ENCODE measurements around the gene WWOX.

The WWOX gene

DNA sequence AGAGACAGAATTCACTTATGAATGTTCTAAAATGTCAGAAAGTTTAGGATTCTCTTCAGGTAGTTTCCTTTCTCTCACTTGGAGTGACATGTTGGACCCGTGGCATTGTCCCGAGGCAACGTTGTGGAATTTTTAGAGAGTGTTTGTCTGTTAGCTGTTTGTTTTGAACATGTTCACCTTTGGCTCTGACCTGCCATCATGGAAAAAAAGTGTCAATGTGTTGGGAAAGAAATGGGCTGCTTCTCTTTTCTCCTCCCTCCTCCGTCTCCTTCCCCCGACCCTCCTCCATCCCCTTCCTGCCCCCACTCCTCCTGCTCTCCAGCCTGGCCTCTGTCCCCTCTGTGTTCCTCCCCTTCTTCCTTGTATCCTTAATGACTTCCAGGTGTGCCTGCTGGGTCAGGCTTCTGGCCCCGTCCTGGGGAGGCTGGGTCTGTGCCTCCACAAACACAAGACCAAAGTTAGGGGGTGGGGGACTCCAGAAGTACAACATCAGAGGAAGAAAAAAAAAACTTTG, 1038.0 kb downstream of the WWOX start:
- no peak for DNase-seq

- no peak for DNase-seq
Observed at GRCh38 chr16:79139799-79140198, 1040.3 kb downstream of the WWOX start.

GRCh38 chr16:79143026-79143425, 1043.6 kb downstream of the WWOX start:
- DNase-seq, result no peak

DNA sequence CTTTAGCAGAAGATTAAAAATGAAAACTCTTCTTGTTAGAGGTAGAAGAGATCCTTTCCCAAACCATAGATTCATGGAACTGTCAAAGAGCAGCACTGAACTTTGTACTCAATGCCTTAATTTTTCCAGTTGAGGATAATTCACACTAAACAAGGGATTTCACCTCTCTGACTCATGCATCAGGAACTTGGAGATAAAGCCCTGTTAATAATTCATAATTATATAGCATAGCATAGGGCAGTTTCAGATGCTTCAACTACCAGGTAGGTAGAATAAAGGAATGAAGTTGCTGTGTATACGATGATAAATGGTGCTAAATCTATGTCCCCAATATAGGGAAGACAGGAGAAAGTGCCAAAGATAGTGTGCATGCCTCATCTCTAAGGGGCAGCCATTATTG, 1050.7 kb downstream of the WWOX start:
- no peak for DNase-seq

- DNase-seq, result no peak
Observed at GRCh38 chr16:79150632-79151310, 1051.3 kb downstream of the WWOX start.

- no peak for DNase-seq
Observed at GRCh38 chr16:79154086-79154485, 1054.6 kb downstream of the WWOX start.

GRCh38 chr16:79155471-79155870, 1056.0 kb downstream of the WWOX start:
- no peak for DNase-seq

DNA sequence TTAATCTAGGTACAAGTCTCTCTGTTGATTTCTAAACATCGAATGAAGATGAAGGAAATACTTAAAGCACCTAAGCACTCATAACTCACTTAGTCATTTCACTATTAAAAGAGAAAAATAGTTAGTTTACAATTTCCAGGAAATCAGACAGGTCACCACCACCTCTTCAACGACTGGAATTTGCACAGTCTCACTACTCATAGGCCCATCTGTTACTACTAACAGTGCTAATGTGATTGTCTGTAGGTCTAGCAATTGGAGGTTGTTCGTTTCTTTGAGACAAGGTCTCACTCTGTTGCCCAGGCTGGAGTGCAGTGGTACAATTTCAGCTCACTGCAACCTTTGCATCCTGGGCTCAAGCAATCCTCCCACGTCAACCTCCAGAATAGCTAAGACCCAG, 1056.5 kb downstream of the WWOX start:
- no peak for DNase-seq

GRCh38 chr16:79156761-79157160, 1057.3 kb downstream of the WWOX start:
- DNase-seq, result no peak

DNA sequence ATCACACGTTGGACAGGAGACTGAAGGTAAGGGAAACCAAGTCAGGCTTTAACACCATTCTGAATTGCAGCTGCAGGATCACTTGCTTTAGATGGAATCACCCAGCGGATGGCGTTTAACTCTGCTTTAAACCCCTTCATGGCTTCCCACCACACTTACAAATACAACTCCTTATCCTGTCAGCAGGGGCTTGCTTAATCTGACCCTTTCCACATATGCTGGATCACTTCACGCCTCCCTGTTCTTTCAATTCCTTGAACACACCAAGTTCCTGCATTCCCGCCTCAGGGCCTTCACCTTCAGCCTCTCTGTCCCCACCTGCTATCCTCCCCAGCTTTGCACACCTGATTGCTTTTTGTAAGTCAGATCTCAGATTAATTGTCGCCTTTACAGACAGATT, 1058.9 kb downstream of the WWOX start:
- no peak for DNase-seq

DNA sequence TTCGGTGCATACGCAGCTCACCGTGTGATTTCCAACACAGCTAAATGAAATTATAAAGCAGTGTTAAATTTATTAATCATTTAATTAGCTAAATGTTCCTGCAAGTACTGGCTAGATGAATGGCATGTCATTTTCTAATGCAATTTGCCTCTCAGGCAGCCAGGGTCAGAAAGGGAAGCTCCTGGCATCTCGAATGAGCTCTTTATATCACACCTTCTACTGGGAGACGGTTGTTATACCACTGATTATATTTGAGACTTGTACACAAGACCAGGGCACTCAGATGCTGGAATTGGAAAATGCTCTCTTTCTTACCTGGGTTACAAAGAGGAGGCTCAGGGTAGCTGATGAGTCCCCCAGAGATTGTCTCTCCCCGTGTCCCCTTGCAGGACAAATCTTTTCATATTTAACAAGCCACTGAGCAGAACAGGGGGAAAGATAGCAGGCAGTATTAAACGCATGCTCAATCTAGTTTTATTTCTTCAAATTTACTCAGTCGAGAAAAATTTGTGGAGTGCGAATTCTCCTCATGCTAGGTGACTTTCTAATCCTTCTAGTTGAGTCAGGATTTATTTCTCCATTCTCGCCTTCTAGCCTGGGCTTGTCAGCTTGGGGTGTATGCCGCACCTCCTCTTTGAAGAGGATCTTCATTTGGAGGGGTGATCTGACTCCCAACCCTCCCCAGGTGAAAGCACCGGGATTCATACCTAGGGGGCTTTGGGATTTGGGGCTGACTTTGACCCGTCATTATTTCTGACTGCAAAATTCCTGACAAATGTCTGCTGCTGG, 1060.0 kb downstream of the WWOX start:
- no peak for DNase-seq

DNA sequence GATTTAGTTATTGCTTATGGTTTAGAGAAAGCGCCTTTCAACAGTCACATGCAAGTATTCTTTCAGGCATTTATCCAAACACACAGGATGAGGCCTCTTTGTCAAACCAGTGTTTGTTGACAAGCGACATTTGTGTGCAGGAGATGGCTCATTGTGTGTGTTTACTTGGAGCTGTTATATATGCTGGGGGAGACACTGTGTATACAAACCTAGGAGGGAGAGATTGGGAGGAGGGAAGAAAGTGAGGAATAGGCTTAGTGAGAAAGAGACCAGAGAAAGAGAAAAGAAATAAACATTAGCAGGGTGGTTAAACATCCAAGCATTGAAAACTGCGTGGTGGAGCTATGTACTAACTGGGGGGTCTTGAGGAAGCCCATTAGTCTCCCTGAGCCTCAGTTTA, 1063.5 kb downstream of the WWOX start:
- DNase-seq, result no peak

- peak; percentile 11 for DNase-seq
Observed at GRCh38 chr16:79163691-79164387, 1064.4 kb downstream of the WWOX start.

- no peak for DNase-seq
Observed at GRCh38 chr16:79164388-79164995, 1065.0 kb downstream of the WWOX start.

DNA sequence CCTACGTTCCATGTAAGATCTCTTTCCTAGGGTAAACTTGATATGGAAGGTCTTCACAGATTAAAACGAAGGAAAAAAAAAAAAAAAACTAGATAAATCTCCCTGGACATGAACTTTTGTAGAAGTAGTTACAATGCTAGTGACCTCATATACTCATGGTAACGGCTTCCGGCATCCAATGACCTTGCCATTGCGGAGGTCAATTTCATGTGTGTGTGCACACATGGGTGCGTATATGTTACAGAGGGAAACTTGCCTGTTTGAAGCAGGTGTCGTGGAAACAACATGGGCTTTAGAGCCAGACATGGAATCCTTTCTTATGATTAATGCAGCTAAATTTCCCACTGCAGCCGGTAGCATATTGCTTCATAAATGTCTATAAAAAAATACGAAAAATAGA, 1065.6 kb downstream of the WWOX start:
- DNase-seq, result no peak

DNA sequence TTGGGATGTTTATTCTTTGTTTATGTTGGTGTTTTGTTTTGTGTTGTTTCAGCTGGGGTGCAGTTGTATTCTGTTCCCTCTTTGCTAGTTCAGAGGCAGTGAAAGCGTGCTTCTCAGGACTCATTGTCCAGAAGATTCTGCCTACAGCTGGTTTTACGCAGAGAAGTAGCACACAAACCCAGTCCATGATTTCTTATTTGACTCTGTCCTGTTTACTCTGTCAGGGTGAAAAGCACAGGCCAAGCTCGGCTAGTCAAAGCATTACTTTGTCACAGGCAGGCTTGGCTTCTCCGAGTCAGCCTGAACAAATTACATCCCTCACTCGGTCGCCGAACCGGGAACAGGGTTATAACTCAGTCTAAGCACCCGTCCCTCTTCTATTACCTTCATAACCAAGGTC, 1066.1 kb downstream of the WWOX start:
- no peak for DNase-seq

- DNase-seq, result no peak
Observed at GRCh38 chr16:79167893-79168292, 1068.4 kb downstream of the WWOX start.

- DNase-seq, result no peak
Observed at GRCh38 chr16:79168321-79168720, 1068.9 kb downstream of the WWOX start.

- peak; percentile 11 for DNase-seq
Observed at GRCh38 chr16:79169239-79169638, 1069.8 kb downstream of the WWOX start.

DNA sequence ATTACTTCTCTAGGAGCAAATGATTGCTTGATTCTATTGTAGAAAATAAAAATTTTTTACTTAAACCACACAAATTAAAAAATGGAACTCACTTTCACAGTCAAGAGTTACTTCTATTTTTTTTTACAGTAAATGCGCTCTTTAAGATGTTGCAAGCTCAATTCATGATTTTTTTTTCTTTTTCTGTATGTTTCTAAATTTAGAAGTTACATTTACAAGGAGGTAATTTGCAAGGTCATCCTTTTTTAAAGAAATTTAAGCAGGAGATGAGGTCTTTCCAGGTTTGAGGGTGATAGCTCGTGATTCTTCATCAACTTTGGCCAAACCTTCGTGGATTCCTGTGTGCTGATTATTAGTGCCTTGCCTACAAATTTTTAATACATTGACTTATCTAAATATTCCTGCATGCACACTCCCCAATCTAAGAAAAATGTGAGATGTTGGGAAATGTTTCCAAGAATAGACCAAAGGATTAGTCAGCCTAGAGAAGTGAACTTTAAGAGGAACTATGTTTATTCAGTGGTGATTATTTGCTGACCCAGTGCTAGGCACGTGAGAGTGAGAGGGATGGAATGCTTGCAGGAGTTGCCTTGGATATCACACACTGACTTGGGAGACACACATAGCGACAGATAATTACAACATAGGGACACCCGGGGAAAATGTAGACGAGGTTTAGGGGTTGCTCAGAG, 1071.2 kb downstream of the WWOX start:
- peak; percentile 63 for DNase-seq

DNA sequence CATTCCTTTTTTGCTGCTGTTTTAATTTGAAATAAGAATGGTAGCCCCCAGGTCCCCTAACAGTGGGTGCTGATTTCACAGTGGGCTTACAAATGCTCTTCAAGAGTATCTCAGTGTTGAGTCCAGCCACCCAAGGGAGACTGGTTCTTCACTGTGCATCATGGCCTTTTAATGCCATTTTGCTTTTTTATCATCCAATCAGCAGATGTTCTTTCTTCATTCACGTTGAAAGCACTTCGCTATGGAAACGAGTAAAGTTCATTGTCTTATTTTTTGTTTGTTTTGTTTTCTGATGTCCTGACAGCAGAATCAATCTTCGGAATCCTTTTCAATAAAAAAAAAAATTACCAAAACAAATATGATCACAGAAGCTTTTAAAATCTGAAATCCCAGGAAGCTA, 1072.0 kb downstream of the WWOX start:
- DNase-seq, result no peak

GRCh38 chr16:79171931-79172705, 1072.7 kb downstream of the WWOX start:
- no peak for DNase-seq

Measured in CD4-positive, alpha-beta T cell treated with Interferon gamma for 1 hour (primary cell).